M059J (cell line): ENCODE data around the gene LCE3E. TPM values are rescaled to one million over a fixed set of nuclear protein-coding genes. Genes with fewer than 3 reads are reported as not detected.
"Not testable (repeated sequence)": the region's sequence is repeated elsewhere in the genome, so short reads cannot be mapped to it uniquely, and the experiment has no call there.

Experiments
- DNase-seq: peaks from one replicate; pipeline ENCODE4 v3.0.0-alpha.2; 2012; ENCODE audit warnings: low read depth
- total RNA-seq: library from RNA; depleted of rRNA; stranded (reverse); fragments of >200 nt; shearing (Covaris generic); gene quantifications from 2 replicates; pipeline ENCODE4 v1.2.3, GENCODE V29; 2014; rRNA removed

LCE3E gene, protein sequence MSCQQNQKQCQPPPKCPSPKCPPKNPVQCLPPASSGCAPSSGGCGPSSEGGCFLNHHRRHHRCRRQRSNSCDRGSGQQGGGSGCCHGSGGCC
- not detected in 2 replicates for total RNA-seq

DNA sequence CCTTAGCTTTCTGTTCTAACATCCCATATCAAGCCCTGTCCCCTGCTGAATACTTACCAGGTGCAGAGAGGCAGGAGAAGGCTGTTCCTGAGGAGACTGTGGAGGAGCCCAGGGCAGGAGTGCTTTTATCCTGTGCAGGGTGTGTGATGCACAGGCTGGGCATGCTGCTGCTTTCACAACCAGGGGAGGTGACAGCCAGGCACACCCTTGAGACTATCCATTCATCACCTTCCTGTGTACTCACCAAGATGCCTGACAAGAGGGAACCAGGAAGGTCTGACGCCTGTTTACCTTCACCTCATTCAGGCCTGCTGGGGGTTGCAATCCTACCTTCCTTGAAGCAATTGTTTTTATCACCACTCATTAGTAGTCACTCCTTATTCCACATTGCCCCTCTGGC lies at the start of gene LCE3E:
LCE3E (minus strand) TSS at position 100 of the 400 bp plus-strand sequence. CDS start 572 bp downstream, outside the sequence.
- no peak for DNase-seq

DNA sequence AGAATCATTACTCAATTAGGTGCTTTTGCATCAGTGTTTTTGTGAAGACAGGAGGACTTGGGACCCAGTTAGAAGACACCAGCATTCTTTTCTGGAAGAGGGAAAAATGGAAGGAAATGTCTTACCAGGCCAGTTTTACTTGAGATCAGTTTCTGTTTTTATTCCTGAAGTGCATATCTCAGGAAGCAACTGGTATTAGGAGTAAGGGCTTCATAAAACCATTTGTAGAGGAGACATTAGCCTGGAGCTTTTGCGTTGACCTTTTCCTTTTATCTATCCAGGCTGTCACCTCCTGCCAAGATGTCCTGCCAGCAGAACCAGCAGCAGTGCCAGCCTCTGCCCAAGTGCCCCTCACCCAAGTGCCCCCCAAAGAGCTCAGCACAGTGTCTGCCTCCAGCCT lies 46.9 kb upstream of the LCE3E start, which contains the start of gene LCE3B:
LCE3B (plus strand) TSS at position 301 of the 400 bp plus-strand sequence; CDS start at position 301, 0 bp downstream.
- no peak for DNase-seq

DNA sequence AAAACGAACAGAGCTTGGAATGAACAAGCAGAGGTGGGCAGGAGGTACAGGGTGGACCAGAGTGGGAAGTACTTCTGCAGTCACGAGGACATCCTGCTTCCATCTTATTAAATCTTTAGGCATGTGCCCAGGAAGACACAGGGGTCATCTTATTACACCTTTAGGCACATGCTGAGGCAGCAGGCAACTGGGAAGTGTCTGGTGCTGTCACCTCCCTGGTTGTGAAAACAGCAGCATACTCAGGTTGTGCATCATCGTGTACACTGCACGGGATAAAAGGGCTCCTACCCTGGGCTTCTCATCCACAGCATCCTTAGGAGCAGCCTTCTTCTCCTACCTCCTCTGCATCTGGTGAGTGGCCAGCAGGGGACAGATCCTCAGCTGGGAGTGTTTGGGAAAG lies 33.4 kb upstream of the LCE3E start, which contains the start of gene LCE3C:
LCE3C (plus strand) TSS at position 301 of the 400 bp plus-strand sequence. CDS start 498 bp downstream, outside the sequence.
- no peak for DNase-seq

DNA sequence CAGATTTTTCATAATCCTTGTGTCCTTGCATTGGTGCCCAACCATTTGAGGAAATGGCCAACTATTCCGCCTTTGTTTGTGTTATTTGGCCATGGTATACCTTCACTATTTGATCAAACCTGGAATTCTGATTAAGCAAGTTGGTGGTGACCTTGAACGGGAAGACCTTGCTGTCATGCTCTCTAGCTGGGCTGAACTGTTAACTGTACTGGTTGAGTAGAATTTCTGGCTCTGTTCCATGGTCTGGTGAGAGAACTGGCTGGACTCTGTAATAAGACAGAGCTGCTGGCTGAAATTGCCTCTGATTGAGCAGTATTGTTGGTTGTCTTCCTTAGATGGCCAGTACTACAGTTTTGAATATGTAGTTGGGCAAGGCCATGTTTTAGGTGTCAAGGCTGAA lies 30.4 kb upstream of the LCE3E start:
- no peak for DNase-seq

DNA sequence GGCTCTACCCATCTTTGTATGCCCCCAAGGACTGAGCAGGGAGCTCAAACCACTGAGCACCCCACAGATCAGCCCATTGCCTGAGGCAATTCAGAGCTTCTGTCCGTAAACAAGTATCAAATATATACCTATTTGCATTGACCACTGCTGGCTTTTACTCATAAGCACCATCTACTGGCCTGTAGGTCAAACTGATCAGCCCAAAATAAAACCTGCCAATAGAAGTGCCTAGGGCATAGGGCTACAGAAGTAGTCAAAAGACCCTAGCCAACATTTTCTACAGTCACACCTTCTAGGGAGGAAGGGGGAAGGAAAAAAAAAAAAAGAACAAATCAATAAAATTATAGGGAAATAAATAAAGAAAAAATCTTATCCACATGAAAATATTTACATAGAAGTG lies 19.0 kb upstream of the LCE3E start:
- DNase-seq, result no peak

DNA sequence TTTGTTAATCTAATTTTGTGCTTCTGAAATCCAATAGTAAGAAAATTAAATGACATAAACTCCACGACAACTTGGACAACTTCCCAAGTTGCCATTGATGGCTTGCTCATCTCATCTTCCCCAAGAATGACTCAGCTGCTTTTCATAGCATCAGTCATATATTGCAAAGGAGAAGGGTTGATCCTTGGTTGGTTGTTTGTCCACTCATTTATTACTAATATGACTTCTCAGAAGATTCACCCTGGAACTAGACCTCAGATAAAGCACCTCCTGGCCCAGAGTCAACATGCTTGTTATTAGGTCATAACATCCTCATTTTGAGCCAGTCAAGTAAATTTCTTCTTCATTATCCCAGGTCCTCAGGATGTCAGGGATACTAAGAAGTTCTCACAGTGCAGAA lies 16.1 kb upstream of the LCE3E start:
- no peak for DNase-seq

DNA sequence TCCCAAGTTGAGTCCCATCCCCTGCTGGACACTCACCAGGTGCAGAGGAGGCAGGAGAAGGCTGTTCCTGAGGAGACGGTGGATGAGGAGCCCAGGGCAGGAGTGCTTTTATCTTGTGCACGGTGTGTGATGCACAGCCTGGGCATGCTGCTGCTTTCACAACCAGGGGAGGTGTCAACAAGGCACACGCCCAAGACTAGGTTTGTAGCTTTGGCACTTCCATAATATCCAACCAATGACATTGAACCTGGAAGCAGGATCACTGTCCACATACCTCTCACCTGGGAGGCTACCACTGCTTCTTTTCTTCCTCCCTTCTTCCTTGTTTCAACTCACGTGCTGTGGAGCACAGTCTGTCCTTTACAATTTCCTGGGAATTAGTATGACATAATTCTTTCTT lies 13.9 kb upstream of the LCE3E start, which contains the start of gene LCE3D:
LCE3D (minus strand) TSS at position 84 of the 400 bp plus-strand sequence. CDS start 580 bp downstream, outside the sequence.
- no peak for DNase-seq

DNA sequence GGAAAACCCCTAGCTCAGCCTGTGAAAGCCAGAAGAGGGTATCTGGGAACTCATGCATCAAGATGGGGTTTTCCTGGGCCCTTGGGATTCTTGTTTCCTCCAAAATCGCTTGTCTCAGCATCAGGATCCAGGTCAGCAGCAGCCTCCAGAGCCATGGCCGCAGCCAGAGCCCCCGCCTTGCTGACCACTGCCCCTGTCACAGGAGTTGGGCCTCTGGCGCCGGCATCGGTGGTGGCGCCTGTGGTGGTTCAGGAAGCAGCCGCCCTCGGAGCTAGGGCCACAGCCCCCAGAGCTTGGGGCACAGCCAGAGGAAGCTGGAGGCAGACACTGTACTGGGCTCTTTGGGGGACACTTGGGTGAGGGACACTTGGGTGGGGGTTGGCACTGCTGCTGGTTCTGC lies 12.9 kb upstream of the LCE3E start:
- not testable (repeated sequence) for DNase-seq

DNA sequence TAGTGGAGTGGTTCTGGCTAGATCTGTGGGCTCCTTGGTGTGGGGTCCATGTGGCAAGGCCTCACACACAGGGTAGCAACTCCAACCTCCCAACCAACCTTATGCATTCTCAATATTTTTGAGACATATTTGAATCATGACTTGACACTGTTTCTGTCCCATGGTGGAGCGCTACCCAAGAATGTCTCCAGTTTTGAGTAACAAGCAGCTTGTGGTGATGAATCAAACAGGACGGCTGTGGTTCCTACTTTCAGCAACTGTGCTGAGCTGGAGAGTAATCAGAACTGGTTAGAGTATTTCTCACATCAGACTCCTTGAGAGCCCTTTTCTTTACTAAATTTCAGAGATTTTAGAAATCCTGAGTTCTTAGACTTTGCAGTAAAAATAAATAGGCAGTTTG lies 10.6 kb upstream of the LCE3E start:
- no peak for DNase-seq

DNA sequence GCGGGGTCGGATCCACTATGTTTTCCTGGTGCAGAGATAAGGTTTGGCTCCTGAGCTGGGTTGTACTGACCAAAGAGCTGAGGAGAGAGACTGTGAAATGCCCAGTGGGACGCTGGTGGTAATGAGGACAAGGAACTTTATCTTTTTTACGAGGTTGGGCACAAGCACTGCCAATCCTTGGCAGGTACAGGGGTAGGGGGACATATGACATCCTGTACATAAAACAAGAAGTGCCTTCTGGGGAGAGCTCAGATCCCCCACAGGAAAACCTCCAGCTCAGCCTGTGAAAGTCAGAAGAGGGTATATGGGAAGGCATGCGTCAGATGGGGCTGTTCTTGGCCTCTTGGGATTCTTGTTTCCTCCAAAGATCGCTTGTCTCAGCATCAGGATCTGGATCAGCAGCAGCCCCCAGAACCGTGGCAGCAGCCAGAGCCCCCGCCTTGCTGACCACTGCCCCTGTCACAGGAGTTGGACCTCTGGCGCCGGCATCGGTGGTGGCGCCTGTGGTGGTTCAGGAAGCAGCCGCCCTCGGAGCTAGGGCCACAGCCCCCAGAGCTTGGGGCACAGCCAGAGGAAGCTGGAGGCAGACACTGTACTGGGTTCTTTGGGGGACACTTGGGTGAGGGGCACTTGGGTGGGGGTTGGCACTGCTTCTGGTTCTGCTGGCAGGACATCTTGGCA lies 905 bp downstream of the LCE3E start:
- DNase-seq, result no peak

DNA sequence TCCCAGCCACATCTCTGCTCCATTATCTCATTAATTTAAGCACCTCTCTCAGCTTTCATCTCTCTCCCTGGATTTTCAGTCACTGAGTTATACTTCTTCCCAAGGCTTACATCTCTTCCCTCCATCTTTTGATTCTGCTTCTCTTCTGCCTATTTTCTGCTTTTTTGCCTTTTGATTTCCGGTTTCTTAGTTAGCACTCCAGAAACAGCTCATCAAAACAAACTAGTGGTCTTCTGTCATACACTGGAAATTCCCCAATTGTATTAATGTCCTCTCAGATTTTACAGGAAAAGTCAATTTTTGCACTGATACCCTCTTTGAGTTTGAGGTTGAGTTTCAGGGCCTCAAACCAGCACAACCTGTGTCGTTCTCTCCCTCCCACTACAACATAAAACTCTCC lies 1.5 kb downstream of the LCE3E start:
- no peak for DNase-seq

DNA sequence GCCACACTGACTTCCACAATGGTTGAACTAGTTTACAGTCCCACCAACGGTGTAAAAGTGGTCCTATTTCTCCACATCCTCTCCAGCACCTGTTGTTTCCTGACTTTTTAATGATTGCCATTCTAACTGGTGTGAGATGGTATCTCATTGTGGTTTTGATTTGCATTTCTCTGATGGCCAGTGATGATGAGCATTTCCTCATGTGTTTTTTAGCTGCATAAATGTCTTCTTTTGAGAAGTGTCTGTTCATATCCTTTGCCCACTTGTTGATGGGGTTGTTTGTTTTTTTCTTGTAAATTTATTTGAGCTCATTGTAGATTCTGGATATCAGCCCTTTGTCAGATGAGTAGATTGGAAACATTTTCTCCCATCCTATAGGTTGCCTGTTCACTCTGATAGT lies 18.2 kb downstream of the LCE3E start:
- not testable (repeated sequence) for DNase-seq

DNA sequence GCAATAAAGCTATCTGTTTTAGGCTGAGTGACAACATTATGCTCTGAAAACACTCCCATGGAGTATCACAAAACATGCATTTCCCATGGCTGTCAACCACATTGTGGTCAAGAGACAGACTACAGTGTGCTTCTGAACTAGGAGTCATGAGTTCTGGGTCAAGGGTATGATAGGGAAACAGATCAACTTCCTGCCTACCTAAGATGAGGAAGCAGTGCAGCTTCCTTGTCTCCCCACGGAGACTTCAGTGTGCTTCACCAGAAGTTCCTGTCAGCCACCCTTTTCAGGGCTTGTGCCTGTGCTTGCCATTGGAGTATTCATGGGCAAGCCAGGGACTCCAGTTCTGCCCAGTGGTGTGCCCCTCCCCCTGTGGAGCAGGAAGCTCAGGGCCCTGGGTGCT lies 19.9 kb downstream of the LCE3E start:
- DNase-seq, result no peak

DNA sequence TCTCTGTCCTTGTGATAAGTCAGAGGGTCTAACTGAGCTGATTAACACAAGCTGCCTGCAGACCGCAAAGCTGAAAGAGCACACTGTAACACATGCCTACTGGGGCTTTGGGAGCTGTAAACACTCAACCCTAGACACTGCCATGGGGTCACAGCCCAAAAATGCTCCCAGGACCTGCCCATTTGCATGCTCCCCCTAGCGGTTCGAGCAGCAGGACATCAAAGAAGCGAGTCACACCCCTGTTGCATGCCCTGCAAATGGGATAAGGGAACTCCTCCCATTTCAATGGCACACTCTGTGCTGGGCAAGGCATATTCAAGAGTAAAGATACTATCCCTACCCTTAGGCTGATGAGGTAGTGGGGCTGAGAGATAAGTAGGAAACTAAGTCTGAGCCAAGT lies 22.8 kb downstream of the LCE3E start:
- peak; percentile 3 for DNase-seq

DNA sequence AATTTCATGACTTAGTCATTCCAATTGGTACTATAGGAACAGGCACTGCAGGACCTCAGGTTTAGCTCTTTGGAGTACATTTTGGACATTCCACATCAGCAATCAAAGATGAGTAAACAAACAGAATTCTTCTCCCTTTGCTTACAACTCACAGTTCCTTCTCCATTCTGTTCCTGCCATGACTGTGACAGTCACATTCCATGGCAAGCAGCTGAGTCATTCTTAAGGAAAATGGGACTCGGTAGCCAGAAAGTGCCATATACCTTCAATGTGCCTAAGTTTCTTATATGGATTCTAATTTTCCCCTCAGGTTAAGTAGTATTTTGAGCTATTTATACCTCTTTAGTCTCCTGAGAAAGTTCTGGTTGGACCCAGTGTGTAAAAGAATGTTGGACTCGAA lies 26.7 kb downstream of the LCE3E start:
- DNase-seq, result peak; percentile 12

DNA sequence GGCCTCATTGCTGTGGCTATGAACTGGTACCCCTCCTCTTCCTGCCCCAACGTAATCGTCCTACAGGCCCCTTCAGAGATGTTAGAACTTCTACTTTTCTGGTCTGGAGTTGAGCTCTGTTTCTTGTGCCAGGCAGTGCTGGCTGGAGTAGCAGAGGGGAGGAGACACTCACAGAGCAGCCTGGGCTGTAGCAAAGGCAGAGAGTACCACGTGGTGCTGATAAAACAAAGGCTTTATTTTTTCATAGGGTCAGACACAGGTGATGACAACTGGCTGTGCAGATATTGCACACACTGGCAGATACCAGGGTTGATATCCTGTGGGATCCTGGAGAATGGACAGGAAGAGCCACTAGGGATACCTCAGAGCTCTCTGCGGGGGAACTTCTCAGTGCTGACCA lies 29.1 kb downstream of the LCE3E start:
- no peak for DNase-seq

DNA sequence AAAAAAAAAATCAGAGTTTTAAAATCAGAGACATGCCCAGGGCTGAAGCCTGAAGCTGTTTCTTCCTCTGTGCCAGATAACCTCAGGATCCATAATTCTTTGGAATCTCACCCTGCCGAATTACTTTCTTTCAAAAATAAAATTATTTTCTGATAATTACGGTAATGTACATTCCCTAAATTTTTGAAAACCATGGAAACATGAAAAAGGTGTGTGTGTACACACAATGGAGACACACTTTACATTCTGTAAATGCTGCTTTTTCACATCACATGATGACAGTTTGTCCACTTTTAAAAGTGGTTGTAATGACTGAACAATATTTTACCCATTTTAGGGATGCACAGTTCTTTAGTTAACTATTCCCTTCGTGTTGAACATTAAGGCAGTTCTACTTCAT lies 30.8 kb downstream of the LCE3E start:
- DNase-seq, result no peak

DNA sequence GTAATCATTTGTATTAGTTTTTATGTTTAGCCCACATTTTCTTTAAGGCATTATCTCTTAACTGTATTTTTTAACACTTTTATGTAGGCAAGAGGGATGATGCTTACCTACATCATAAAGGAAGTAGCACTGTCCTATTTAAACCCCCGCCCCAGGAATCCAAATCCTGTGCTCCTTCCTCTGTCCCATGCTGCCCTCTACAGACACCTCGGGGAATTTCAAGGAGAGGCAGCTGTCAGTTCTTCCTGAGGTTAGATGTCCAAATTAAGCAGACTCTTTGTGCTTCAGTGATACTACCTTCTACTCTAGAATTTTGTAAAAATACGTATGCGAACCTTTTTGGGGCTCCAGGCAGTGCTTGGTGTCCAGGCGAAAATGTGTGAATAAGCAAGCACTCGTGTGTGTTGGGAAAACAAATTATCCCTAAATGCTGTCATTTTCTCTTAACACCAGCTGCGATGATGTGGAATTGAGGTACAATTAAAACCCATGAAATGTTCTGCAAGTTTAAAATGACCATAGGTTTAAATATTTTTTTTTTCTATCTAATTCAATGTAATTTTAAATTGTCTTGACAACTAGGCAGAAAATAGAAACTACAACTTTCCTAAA lies 33.1 kb downstream of the LCE3E start:
- DNase-seq, result peak; percentile 60

DNA sequence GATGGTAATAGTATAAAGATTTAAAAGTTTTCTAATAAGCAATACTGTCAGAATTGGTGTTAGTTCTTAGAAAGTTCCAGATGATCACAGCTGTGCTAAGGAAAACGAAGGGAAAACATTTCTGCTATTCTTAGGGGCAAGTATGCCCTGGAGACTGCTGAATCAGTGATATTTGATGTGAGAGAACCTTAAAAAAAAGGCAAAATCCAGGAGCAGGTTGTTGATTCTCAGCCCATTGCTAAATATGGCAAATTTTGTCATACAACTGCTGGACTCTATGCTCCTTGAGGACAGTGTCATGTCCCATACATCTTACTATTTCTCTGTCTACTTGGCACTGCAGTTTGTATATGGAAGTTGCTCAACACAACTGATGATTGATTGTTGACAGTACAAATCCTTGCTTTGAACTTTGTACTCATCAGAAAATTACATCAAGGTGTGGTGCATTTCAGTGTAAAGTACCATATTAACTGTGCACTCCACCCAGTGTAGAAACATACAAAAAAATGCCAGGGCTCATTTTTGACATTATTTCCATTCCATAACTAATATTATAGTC lies 41.4 kb downstream of the LCE3E start:
- no peak for DNase-seq

DNA sequence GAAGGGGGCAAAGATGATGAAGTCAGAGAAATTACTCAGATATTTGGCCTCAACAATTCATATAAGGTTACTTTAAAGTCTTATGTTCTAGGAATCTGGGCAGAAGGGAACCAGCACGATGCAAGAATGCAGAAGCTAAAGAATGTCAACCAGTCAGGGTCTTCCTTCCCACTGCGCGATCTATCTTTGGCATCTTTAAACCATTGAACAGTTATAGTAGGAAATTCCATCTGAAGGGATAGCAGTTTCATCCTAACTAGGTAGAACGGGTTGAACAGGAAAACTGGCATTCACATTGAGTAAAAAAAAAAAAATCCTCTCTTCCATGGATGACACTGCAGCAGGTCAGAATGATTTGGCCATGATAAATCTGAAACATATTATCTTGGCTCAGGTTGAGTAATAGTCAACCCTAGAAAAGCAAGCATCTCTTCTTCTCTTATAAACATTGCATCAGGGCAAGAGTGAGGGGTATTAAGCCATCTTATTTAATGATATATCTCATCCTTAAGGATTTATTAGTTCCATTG lies 46.0 kb downstream of the LCE3E start:
- DNase-seq, result no peak

DNA sequence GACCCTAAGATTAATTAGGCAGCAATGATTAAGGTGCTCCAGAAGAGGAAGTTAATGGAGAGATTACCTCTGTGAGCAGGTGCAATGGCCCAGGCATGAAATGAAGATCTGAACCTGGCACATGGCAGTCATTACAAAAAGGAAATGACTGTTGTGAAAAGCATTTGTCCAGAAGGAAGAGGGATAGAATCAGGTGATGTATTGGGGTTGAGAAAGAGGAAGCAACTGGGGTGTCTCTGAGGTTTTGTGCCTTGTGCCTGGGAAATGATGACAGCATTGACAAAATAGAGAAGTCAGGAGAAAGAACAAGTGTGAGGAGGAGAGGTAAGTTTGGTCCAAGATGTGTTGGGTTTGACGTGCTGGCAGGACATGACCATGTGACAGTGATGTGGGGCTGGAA lies 46.7 kb downstream of the LCE3E start:
- no peak for DNase-seq

DNA sequence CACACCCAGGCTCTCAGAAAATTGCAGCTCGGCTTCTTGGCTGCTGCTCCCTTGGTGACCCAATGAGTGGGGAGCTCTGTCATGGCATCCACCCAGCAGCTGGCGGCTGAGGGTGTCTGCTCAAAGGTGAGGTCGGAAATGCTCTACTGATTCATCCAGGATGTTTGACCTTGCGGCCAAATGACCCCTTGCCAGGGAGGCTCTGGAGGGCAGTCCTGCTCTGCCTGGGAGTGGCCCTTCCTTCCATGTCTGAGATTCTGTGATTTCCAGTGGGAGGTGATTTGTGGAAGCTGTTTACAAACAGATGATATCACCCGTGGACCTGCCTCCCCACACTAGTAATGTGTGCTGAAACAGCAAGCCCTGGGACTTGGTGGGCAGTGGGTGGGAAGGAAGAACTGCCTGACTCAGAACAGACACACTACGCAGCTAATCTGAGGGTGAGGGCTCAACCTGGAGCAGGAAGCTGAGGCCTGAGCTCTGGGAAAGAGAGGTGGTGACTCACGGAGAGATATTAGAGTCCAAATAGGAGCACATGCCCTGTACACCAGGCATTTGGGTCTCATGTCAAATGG lies 49.3 kb downstream of the LCE3E start:
- DNase-seq, result peak; percentile 89
